GM04503 (cell line): ENCODE data around the gene NT5M.
A peak's percentile ranks its signal among the peaks of the same experiment; 100 is the strongest.
"Not testable (repeated sequence)": the region's sequence is repeated elsewhere in the genome, so short reads cannot be mapped to it uniquely, and the experiment has no call there.

Experiments
- DNase-seq: peaks from one replicate; pipeline ENCODE4 v3.0.0-alpha.2; 2012; ENCODE audit warnings: low read depth

NT5M gene

DNA sequence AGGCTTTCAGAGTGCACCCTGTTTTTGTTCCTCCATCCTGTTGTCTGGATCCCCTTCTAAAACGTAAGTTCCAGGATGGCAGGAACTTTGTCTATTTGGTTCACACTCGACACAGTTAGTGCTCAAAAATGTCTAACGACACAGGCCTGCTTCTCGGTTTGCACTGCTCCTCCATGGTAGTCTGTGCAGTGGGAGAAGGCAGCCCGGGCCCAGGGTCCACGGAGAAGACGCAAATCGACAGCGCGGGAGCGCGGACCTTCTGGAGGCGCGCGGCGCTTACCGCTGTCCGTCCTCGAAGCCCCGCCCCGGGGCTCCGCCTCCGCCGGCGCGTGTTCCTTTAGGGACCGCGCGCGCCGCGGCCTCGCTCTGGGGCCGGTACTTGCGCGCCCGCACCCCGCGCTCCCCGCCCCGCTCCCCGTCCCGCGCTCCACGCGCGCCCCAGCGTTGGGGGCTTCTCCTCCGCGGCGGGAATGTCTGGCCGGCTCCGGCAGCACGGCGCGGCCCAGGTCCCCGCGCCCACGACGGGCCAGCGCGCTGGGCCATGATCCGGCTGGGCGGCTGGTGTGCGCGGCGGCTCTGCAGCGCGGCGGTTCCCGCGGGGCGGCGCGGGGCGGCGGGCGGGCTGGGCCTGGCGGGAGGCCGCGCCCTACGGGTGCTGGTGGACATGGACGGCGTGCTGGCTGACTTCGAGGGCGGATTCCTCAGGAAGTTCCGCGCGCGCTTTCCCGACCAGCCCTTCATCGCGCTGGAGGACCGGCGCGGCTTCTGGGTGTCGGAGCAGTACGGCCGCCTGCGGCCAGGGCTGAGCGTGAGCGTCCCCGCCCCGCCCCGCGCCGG is at the start of gene NT5M:
TSS of gene NT5M (plus strand) at position 364 of the 837 bp plus-strand sequence. CDS start at position 542, 178 bp downstream.
- DNase-seq: no peak

DNA sequence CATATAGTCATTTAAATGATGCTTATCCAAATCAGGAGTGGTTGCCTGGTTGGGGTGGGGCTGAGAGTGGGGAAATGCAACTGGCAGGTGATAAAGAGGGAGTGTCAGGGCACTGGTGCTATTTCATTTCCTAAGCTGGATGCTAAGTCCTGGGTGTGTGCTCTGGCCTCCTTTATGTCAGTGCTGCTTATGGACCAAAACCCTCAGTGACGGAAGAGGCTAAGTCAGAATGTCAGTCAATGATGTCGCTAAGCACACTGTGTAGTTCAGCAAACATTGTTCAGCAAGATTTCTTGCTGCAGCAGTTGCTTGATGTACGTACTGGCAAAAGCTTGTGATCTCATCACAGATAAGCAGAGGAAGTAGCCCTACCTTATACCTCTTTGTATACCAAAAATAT is 49.8 kb upstream of the NT5M start:
- no peak for DNase-seq

DNA sequence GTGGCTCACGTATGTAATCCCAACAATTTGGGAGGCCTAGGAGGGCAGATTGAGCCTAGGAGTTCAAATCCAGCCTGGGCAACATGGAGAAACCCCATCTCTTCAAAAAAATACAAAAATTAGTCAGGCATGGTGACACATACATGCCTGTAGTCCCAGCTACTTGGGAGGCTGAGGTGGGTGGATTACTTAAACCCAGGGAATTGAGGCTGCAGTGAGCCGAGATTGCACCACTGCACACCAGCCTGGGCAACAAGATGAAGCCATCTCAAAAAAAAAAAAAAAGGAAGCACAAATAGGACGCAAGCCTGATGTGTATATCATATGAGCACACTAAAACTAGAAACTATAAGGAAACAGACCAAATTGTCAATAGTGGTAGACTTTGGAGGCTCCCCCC is 49.1 kb upstream of the NT5M start:
- no peak for DNase-seq

GRCh38 chr17:17255689-17256088 is 47.5 kb upstream of the NT5M start:
- DNase-seq: not testable (repeated sequence)

- DNase-seq: no peak
Measured at GRCh38 chr17:17256316-17256715, 46.9 kb upstream of the NT5M start.

- DNase-seq: no peak
Measured at GRCh38 chr17:17258011-17258410, 45.2 kb upstream of the NT5M start.

- no peak for DNase-seq
Measured at GRCh38 chr17:17258998-17259397, 44.2 kb upstream of the NT5M start.

DNA sequence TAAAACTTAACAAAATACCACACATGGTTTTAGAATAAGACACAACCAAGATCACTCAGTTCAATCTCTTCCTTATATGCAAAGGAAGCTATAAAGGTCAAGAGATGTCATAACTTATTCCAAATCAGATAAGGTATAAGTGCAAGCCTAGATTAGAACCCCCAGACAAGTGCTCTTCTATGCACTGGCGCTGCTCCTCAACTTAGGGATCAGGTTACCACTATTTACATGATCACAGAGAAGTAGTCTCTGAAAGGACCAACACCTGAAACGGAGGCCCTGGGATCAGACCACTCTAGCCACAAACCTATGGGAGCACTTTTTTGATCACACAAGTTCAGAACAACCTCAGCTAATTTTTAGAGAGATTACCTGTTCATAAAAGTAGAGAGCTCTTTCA is 38.7 kb upstream of the NT5M start:
- DNase-seq: no peak

DNA sequence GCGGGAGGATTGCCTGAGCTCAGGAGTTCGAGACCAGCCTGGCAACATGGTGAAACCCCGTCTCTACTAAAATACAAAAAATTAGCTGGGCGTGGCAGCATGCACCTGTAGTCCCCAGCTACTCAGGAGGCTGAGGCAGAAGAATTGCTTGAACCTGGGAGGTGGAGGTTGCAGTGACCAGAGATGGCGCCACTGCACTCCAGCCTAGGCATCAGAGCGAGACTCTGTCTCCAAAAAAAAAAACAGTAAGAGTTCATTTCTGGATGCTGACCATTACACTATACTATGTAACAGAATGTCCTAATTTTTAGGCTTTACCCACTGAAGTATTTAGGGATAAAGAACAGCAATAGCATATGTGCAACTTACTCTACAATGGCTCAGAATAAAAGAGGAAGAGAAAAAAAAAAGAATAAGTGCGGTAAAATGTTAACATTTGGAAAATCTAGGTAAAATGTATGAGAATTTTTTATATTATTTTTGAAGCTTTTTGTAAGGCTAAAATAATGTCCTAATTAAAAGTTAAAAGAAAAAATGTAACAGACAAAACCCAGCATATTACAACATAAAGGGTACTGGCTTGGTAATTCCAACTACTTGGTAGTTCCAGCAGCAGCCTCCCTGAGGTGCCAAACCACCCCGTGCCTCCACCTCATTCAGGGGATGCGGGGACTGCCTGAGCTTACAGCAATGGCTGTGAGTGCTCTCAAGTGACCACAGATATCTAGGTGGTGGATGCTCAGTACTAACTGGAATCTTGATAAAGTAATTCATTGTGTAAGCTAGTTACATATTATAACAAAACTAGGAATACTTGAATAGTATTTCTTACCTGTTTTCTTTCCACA is 33.0 kb upstream of the NT5M start:
- DNase-seq: no peak

GRCh38 chr17:17275971-17276370 is 27.2 kb upstream of the NT5M start:
- DNase-seq: no peak

DNA sequence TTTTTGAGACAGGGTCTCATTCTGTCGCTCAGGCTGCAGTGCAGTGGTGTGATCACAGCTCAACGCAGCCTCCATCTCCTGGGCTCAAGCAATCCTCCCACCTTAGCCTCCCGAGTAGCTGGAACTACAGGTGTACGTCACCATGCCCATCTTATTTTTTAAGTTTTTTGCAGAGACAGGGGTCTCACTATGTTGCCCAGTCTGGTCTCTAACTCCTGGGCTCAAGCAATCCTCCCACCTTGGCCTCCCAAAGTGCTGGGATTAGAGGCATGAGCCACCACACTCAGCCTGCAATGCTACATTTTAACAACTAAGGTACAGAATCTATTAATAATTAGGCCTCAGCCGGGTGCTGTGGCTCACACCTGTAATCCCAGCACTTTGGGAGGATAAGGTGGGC is 25.7 kb upstream of the NT5M start:
- not testable (repeated sequence) for DNase-seq

GRCh38 chr17:17279316-17279715 is 23.9 kb upstream of the NT5M start:
- DNase-seq: no peak

DNA sequence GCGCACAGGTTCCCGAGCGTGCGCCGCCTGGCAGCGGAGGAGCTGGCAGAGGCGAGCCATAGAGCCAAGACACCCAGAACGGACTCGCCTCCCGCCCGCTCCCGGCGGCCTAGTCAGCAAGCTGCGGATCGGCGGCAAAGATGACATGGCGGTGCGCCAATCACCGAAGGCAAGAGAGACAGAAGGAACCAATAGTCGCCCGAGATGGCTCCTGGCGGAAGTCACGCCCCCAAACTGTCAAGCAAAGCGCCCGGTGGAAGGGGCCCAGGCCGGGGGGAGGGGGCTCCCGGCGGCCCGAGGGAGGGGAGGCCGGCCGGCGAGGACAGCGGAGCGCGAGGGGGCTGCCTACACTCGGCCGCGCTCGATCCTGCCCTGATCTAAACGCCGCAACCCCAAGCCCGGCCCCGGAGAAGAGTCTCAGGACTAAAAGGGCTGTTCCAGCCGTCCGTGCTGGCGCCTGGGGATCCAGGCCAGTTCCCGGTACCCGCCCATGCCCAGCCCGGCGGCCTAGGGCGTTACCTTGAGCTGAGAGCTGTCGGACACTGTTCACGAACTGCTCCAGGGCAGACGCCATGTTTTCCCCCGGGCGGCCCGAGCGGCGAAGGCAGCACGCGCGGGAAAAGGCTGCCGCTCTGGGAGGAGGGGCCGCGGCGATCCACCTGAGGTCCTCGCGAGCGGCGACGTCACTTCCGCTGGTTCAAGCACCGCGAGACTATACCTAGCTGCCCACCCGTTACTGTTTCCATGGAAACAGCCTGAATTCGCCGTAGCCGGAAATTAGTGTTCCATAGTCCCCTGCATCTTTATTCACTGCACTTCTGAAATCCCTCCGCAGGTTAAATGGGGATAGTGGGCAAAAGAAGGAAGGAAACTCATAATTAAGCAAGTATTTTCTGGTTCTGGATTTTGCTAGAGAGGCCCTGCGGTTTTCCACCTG is 22.3 kb upstream of the NT5M start, which contains the start of gene COPS3:
TSS of gene COPS3 (minus strand) at position 634 of the 937 bp plus-strand sequence. CDS start at position 574, 60 bp downstream.
- peak; percentile 79 for DNase-seq

GRCh38 chr17:17285951-17286350 is 17.2 kb upstream of the NT5M start:
- DNase-seq: no peak

GRCh38 chr17:17289086-17289485 is 14.1 kb upstream of the NT5M start:
- DNase-seq: no peak

GRCh38 chr17:17289701-17290100 is 13.5 kb upstream of the NT5M start:
- no peak for DNase-seq

DNA sequence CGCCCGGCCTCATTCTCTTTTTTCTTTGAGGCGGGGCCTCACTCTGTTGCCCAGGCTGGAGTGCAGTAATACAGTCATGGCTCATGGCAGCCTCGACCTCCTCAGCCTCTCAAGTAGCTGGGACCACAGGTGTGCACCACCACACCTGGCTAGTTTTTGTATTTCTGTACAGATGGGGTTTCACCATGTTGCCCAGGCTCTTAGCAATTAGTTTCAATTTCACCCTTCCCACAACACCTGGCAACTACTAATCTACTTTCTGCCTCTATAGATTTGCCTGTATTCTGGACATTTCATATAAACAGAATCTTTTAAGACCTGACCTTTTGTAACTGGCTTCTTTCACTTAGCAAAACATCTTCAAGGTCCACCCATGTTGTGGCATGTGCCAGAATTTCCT is 8.0 kb upstream of the NT5M start:
- no peak for DNase-seq

GRCh38 chr17:17297217-17297616 is 6.0 kb upstream of the NT5M start:
- DNase-seq: no peak

DNA sequence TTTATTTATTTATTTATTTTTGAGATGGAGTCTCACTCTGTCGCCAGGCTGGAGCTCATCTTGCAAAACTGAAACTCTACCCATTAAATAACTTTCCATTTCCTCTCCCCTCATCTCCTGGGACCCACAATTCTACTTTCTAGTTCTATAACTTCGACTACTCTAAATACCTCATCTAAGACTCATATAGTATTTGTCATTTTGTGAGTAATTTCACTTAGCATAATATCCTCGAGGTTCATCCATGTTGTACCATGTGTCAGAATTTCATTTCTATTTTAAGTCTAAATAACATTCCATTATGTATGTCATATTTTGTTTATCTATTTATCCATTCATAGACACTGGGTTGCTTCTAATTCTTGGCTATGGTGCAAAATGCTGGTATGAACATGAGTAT is 5.1 kb upstream of the NT5M start:
- DNase-seq: no peak

DNA sequence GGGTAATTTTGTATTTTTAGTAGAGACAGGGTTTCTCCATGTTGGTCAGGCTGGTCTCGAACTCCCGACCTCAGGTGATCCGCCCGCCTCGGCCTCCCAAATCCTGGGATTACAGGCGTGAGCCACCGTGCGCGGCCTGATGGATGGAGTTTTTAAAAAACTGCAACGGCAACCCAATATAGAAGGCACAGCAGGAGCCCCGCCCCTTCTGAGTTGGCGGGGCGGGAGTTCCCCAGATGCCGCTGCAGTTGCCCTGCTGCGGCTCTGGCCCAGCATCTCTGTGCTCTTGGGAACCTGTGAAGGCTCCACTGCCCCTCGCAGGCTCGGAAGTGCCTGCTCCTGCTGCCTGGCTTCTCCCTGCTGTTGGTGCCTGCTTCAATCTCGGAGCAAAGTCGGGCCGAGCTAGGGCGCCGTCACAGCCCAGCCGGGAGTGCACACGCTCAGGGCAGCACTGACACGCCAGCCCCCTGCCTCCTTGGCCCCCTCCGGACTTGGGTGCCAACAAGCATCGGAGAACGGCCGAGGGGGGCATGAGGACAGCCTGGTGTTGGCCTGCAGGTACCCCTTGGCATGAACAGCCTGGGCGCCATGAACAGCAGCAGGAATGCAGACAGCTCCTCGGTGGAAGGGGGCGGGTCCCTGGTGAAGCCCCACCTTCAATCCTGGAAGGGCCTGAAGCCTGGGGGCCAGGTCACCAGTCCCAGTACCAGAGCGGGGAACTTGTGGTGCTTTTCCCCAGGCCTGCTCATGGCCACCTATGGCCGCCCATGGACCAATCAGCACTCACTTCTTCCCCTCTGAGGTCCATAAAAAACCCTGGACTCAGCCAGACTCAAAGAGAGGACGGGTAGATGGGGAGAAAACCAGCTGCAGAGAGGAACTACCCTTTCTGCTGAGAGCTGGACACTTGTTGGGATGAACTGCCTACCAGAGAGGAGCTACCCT is 2.3 kb upstream of the NT5M start:
- no peak for DNase-seq

DNA sequence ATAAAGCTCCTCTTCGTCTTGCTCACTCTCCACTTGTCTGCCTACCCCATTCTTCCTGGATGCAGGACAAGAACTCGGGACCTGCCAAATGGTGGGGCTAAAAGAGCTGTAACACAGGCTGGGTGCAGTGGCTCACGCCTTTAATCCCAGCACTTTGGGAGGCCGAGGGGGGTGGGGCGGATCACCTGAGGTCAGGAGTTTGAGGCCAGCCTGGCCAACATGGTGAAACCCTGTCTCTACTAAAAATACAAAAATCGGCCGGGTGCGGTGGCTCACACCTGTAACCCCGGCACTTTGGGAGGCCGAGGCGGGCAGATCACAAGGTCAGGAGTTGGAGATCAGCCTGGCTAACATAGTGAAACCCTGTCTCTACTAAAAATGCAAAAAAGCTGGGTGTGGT is 1.5 kb upstream of the NT5M start:
- not testable (repeated sequence) for DNase-seq
